Activated CD8-positive, alpha-beta memory T cell treated with anti-CD3 and anti-CD28 coated beads for 36 hours (primary cell): ENCODE results near the gene DLST. TPM values are rescaled to one million over a fixed set of nuclear protein-coding genes. Genes with fewer than 3 reads are reported as not detected.

Experiments
- CTCF ChIA-PET: fragments of 350-600 bp; sonication (Branson Sonifier 250); formaldehyde crosslinking; loops from one replicate; lab custom pipeline; 2021; ENCODE audit warnings: antibody characterized with exemption; lab: Charles Lee
- POLR2A ChIA-PET: fragments of 350-600 bp; sonication (Branson Sonifier 250); formaldehyde crosslinking; loops from one replicate; lab custom pipeline; 2021; ENCODE audit warnings: antibody characterized with exemption; lab: Charles Lee
- total RNA-seq, 2 experiments: library from RNA; stranded (reverse); gene quantifications; one replicate each; pipeline ENCODE4 v1.2.3, GENCODE V29; 2021

Gene DLST
- total RNA-seq, 2 experiments from 2014 or later = 144 to 156 TPM

- ChIA-PET POLR2A (interaction anchor here (0.6 to 1.6 kb wide), 4 partner anchors 22 to 120 kb away, joined by 3 to 6 read pairs (median 4); partner anchors contain the start of genes EIF2B2 and YLPM1), CTCF (interaction anchor here (0.7 to 2.5 kb wide), 9 partner anchors 14 to 341 kb away, joined by 3 to 20 read pairs (median 4); no protein-coding TSS in a partner anchor)
Observed at GRCh38 chr14:74882103-74882920, 596 bp downstream of the DLST start.

- POLR2A ChIA-PET = no interaction called here
- CTCF ChIA-PET = interaction anchor here (1.2 kb wide), 1 partner anchor 25 kb away, joined by 5 read pairs; no protein-coding TSS in a partner anchor
Observed at GRCh38 chr14:74886001-74886400, 4.3 kb downstream of the DLST start.

- POLR2A ChIA-PET = no interaction called here
- CTCF ChIA-PET = interaction anchor here (0.9 to 1.0 kb wide), 3 partner anchors 17 to 57 kb away, joined by 3 to 5 read pairs (median 3); no protein-coding TSS in a partner anchor
Observed at GRCh38 chr14:74888164-74889158, 6.7 kb downstream of the DLST start.

- ChIA-PET POLR2A (interaction anchor here (0.6 kb wide), 1 partner anchor 217 kb away, joined by 5 read pairs; no protein-coding TSS in a partner anchor), CTCF (interaction anchor here (0.6 to 1.4 kb wide), 4 partner anchors 15 to 133 kb away, joined by 3 to 5 read pairs (median 4); no protein-coding TSS in a partner anchor)
Observed at GRCh38 chr14:74890262-74890661, 8.5 kb downstream of the DLST start.

- ChIA-PET POLR2A (no interaction called here), CTCF (interaction anchor here (1.4 kb wide), 1 partner anchor 13 kb away, joined by 3 read pairs; no protein-coding TSS in a partner anchor)
Observed at GRCh38 chr14:74891870-74892269, 10.2 kb downstream of the DLST start.

GRCh38 chr14:74892745-74893144, 11.0 kb downstream of the DLST start:
- ChIA-PET CTCF (interaction anchor here (0.6 to 2.3 kb wide), 4 partner anchors 9 to 452 kb away, joined by 3 to 12 read pairs (median 6); no protein-coding TSS in a partner anchor), POLR2A (no interaction called here)

GRCh38 chr14:74893614-74894091, 11.9 kb downstream of the DLST start:
- POLR2A ChIA-PET = no interaction called here
- CTCF ChIA-PET = interaction anchor here (0.6 to 2.3 kb wide), 4 partner anchors 8 to 451 kb away, joined by 3 to 12 read pairs (median 6); no protein-coding TSS in a partner anchor

- ChIA-PET CTCF (interaction anchor here (0.8 to 2.2 kb wide), 2 partner anchors 9 to 35 kb away, joined by 6 to 7 read pairs; no protein-coding TSS in a partner anchor), POLR2A (no interaction called here)
Observed at GRCh38 chr14:74896400-74896799, 14.7 kb downstream of the DLST start.

- POLR2A ChIA-PET = no interaction called here
- CTCF ChIA-PET = interaction anchor here (0.7 to 2.2 kb wide), 3 partner anchors 25 to 191 kb away, joined by 3 to 7 read pairs (median 4); no protein-coding TSS in a partner anchor
Observed at GRCh38 chr14:74897642-74898041, 15.9 kb downstream of the DLST start.

GRCh38 chr14:74898083-74898482, 16.4 kb downstream of the DLST start:
- POLR2A ChIA-PET = no interaction called here
- CTCF ChIA-PET = interaction anchor here (0.7 to 2.2 kb wide), 2 partner anchors 37 to 191 kb away, joined by 3 to 7 read pairs; no protein-coding TSS in a partner anchor

GRCh38 chr14:74898694-74899093, 17.0 kb downstream of the DLST start:
- POLR2A ChIA-PET = no interaction called here
- CTCF ChIA-PET = interaction anchor here (2.2 kb wide), 1 partner anchor 37 kb away, joined by 7 read pairs; no protein-coding TSS in a partner anchor

GRCh38 chr14:74902941-74903705, 21.4 kb downstream of the DLST start:
- POLR2A ChIA-PET = no interaction called here

GRCh38 chr14:74904635-74905503, 23.2 kb downstream of the DLST start:
- POLR2A ChIA-PET = interaction anchor here (2.0 kb wide), 1 partner anchor 22 kb away, joined by 6 read pairs; no protein-coding TSS in a partner anchor
- CTCF ChIA-PET = interaction anchor here (0.9 to 7.8 kb wide), 15 partner anchors 10 to 183 kb away, joined by 3 to 175 read pairs (median 5); partner anchors contain the start of genes RPS6KL1 and ZC2HC1C

More at GRCh38 chr14:74902941-74903705, 21.4 kb downstream of the DLST start:
- CTCF ChIA-PET = interaction anchor here (0.6 to 7.8 kb wide), 2 partner anchors 20 to 42 kb away, joined by 3 to 175 read pairs; no protein-coding TSS in a partner anchor

GRCh38 chr14:74905595-74906142, 24.0 kb downstream of the DLST start:
- POLR2A ChIA-PET = interaction anchor here (1.2 to 2.0 kb wide), 2 partner anchors 23 to 45 kb away, joined by 6 to 7 read pairs; no protein-coding TSS in a partner anchor
- CTCF ChIA-PET = interaction anchor here (0.6 to 7.8 kb wide), 26 partner anchors 9 to 183 kb away, joined by 3 to 175 read pairs (median 5); partner anchors contain the start of genes EIF2B2, PROX2, RPS6KL1 and ZC2HC1C

- POLR2A ChIA-PET = no interaction called here
- CTCF ChIA-PET = interaction anchor here (0.9 to 7.8 kb wide), 7 partner anchors 15 to 96 kb away, joined by 3 to 175 read pairs (median 5); partner anchors contain the start of genes DLST, EIF2B2, PROX2 and RPS6KL1
Observed at GRCh38 chr14:74906925-74907521, 25.3 kb downstream of the DLST start.
